CD4-positive, alpha-beta memory T cell (primary cell): Measurements from ENCODE around the gene FITM2. TPM values are rescaled to one million over a fixed set of nuclear protein-coding genes. Genes with fewer than 3 reads are reported as not detected.

Experiments
- CTCF ChIA-PET: fragments of 350-600 bp; sonication (Branson Sonifier 250); formaldehyde crosslinking; loops from one replicate; lab custom pipeline; 2021; ENCODE audit warnings: inconsistent platforms; ENCODE audit not compliant: partially characterized antibody; lab: Charles Lee
- POLR2A ChIA-PET: fragments of 350-600 bp; sonication (Branson Sonifier 250); formaldehyde crosslinking; loops from one replicate; lab custom pipeline; 2021; ENCODE audit not compliant: partially characterized antibody; lab: Charles Lee
- DNase-seq, 5 donors: peaks; one replicate each; pipeline versions ENCODE4 v3.0.0 to v3.0.0-alpha.2; 2020 to 2022; ENCODE audit warnings: mixed read lengths in 1 of 5
- H3K27ac ChIP-seq: one replicate; pipeline ENCODE4 v1.7.0; 2013; ENCODE audit warnings: low read depth, low read length
- H3K27me3 ChIP-seq: 2 replicates; pipeline ENCODE4 v1.7.0; 2013; ENCODE audit warnings: mild to moderate bottlenecking, low read length, moderate library complexity; ENCODE audit not compliant: insufficient read depth
- H3K36me3 ChIP-seq: 2 replicates; pipeline ENCODE4 v1.7.0; 2013; ENCODE audit warnings: mild to moderate bottlenecking, low read length, moderate library complexity; ENCODE audit not compliant: insufficient read depth
- H3K4me1 ChIP-seq: 2 replicates; pipeline ENCODE4 v1.7.0; 2013; ENCODE audit warnings: mild to moderate bottlenecking, low read length, moderate library complexity; ENCODE audit not compliant: insufficient read depth
- H3K4me3 ChIP-seq, 2 donors: one replicate each; pipeline ENCODE4 v1.7.0; 2013; ENCODE audit warnings: low read length in 2 of 2, mild to moderate bottlenecking in 1 of 2
- H3K9me3 ChIP-seq, 2 donors: one replicate each; pipeline ENCODE4 v1.7.0; 2013; ENCODE audit warnings: low read length in 2 of 2, control low read depth in 1 of 2; ENCODE audit not compliant: control insufficient read depth in 1 of 2
- H3K27ac Mint-ChIP-seq, 7 donors: one replicate each; pipeline ENCODE4 v1.8.0; 2020 to 2021; ENCODE audit warnings: mixed read lengths in 7 of 7, mild to moderate bottlenecking in 6 of 7, inconsistent platforms in 3 of 7, moderate library complexity in 3 of 7
- H3K27me3 Mint-ChIP-seq, 2 donors: one replicate each; pipeline ENCODE4 v1.8.0; 2020 to 2021; ENCODE audit warnings: mixed read lengths in 2 of 2
- H3K36me3 Mint-ChIP-seq, 2 donors: one replicate each; pipeline ENCODE4 v1.8.0; 2020 to 2021; ENCODE audit warnings: mixed read lengths in 2 of 2, inconsistent platforms in 1 of 2, mild to moderate bottlenecking in 1 of 2
- H3K4me1 Mint-ChIP-seq, 4 donors: one replicate each; pipeline ENCODE4 v1.8.0; 2020 to 2021; ENCODE audit warnings: mixed read lengths in 4 of 4, mild to moderate bottlenecking in 1 of 4
- H3K4me3 Mint-ChIP-seq, 8 donors: one replicate each; pipeline ENCODE4 v1.8.0; 2020 to 2021; ENCODE audit warnings: mixed read lengths in 8 of 8, mild to moderate bottlenecking in 7 of 8, moderate library complexity in 6 of 8, inconsistent platforms in 3 of 8
- H3K9me3 Mint-ChIP-seq, 8 donors: one replicate each; pipeline ENCODE4 v1.8.0; 2020 to 2021; ENCODE audit warnings: mixed read lengths in 8 of 8, mild to moderate bottlenecking in 5 of 8, inconsistent platforms in 3 of 8, moderate library complexity in 1 of 8
- intact Hi-C: fragments of 100-400 bp; cut with micrococcal nuclease; formaldehyde crosslinking; loops from one replicate; pipeline ENCODE4 v1.15.1; 2023
- polyA plus RNA-seq, 2 donors: library from polyadenylated mRNA; unstranded; fragments of 300-500 nt; fragmentation: Illumina TruSeq; gene quantifications; one replicate each; pipeline ENCODE4 v1.2.3, GENCODE V29; 2021
- total RNA-seq, 2 experiments: library from RNA; stranded (reverse); gene quantifications; one replicate each; pipeline ENCODE4 v1.2.3, GENCODE V29; 2021

Gene FITM2
- total and polyA plus RNA-seq, 4 experiments from 2014 or later = 0.21 to 6.3 (median 3.6) TPM

DNA sequence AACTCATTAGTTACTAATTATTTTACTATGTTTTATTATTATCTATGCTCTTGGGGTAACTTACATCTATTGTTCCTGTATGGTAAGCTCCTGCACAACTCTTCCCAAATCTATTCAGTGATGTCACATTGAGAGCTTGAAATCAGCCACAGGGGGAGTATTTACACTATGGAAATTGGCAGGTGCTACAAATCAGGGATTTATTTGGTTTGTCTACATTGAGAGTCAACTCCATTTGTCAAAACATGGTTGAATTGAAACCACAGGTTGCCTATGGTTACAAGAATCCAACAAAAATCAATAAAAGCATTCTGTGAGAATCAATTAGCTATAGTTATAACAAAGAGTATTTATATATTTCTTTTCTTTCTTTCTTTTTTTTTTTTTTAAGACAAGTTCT is 3.9 kb upstream of the FITM2 start:
- Mint-ChIP-seq H3K4me3 (no peak overlapping the region), H3K9me3 (peaks cover 0 to 4% (median 0%) of the 10 kb centered on the region in 8 donors), H3K27ac (peak overlapping the region in 1 of 7 donors; percentile 50), H3K27me3 (peaks cover 3 to 5% of the 10 kb centered on the region in 2 donors), H3K4me1 (peaks cover 8 to 16% (median 12%) of the 10 kb centered on the region in 4 donors), H3K36me3 (peaks cover 0 to 7% of the 10 kb centered on the region in 2 donors)
- Histone ChIP-seq H3K27me3 (no peaks in the 10 kb centered on the region), H3K4me1 (peaks cover 12% of the 10 kb centered on the region), H3K27ac (no peak overlapping the region), H3K9me3 (no peaks in the 10 kb centered on the region), H3K4me3 (no peak overlapping the region), H3K36me3 (no peaks in the 10 kb centered on the region)
- DNase-seq = no peak
- CTCF ChIA-PET = interaction anchor here (1.0 to 8.7 kb wide), 6 partner anchors 10 to 296 kb away, joined by 3 to 669 read pairs (median 4); partner anchors contain the start of gene OSER1
- POLR2A ChIA-PET = interaction anchor here (7.4 kb wide), 1 partner anchor 99 kb away, joined by 173 read pairs; no protein-coding TSS in a partner anchor
- intact Hi-C loops = loop anchor here (5.0 to 10.0 kb wide), 3 partner anchors 67 to 300 kb away; partner anchors contain the start of gene SERINC3

DNA sequence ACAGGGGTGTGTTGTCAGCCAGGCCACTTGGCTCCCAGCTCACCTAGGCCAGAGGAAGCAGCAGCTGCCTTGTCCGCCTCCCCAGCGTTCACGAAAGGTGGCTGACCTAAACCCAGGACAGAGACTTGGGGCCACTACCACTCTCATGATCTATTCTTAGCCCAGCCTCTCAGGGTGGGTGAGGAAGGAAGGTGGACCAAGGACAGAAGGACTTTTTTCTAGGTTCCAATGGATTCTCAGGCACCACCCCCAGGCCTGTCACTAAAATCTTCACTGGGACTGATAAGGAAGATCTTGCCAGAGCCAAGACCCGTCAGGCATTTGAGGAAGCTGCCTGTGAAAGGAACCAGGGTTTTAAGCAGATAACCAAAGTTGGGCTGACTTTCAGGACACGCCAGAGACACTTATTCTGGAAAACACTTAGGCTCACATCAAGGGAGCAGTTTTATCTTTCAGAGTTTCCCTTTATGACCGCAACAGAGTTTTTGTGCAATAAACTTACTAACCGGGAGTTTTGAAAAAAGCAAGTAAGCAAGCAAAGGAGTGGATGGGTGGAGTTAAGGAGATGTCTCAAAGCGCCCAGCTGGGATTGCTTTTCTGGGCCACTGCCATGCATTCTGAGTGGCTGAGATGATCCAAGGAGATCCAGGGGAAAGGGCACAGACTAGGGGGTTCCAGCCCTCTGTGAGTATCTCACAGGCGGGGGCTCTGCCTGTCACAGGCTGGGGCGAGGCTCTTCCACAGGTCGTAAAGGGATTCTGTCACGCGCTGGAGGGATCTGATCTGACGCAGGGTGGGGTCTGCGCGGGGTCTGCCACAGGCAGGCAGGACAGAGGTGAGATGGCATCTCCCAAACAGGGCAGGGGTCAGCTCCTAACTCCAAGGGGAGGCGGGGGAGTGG is 989 bp downstream of the FITM2 start:
- no peaks in the 10 kb centered on the region for H3K36me3 ChIP-seq
- Mint-ChIP-seq H3K4me3 (peak overlapping the region; percentile 91 to 97 (median 95)), H3K27ac (peak overlapping the region; percentile 66 to 98 (median 93)), H3K27me3 (peaks cover 0 to 2% of the 10 kb centered on the region in 2 donors), H3K36me3 (peaks cover 7 to 14% of the 10 kb centered on the region in 2 donors), H3K4me1 (peaks cover 18 to 29% (median 21%) of the 10 kb centered on the region in 4 donors), H3K9me3 (peaks cover 0 to 4% (median 0%) of the 10 kb centered on the region in 8 donors)
- H3K9me3 ChIP-seq = no peaks in the 10 kb centered on the region
- CTCF ChIA-PET = interaction anchor here (0.6 to 8.7 kb wide), 25 partner anchors 8 to 1471 kb away, joined by 3 to 669 read pairs (median 5); partner anchors contain the start of gene OSER1
- intact Hi-C loops = loop anchor here (5.0 to 10.0 kb wide), 3 partner anchors 72 to 305 kb away; partner anchors contain the start of gene SERINC3
- no peaks in the 10 kb centered on the region for H3K27me3 ChIP-seq
- POLR2A ChIA-PET = interaction anchor here (1.0 to 7.4 kb wide), 4 partner anchors 85 to 211 kb away, joined by 3 to 173 read pairs (median 7); partner anchors contain the start of genes OSER1 and SERINC3
- no peak for DNase-seq
- H3K4me1 ChIP-seq = peaks cover 23% of the 10 kb centered on the region
- H3K27ac ChIP-seq = peak overlapping the region; percentile 64
- peak overlapping the region; percentile 78 to 92 for H3K4me3 ChIP-seq

DNA sequence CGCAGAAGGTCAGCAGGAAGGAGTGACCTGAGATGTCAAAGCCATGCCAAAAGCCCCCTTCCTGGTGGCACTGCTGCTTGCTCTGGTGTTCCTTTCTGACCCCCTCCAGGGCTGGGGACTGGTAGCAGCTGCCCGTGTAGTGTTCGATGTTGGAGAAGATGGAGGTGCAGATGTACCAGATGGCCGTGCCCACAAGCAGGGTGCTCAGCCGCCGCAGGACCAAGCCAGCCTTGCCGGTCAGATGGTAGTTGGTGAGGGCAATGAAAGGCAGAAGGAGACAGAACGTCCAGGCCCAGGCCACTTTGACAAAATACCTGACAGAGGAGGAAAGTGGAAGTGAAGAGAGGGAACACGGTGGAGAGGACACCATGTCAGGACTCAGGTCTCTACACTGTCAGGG is 4.1 kb downstream of the FITM2 start:
- H3K4me1 Mint-ChIP-seq = peaks cover 18 to 29% (median 23%) of the 10 kb centered on the region in 4 donors
- Histone ChIP-seq H3K36me3 (no peaks in the 10 kb centered on the region), H3K4me1 (peaks cover 23% of the 10 kb centered on the region), H3K4me3 (no peak overlapping the region), H3K9me3 (no peaks in the 10 kb centered on the region), H3K27ac (no peak overlapping the region), H3K27me3 (no peaks in the 10 kb centered on the region)
- peaks cover 9 to 16% of the 10 kb centered on the region in 2 donors for H3K36me3 Mint-ChIP-seq
- POLR2A ChIA-PET = no interaction called here
- H3K4me3 Mint-ChIP-seq = peak overlapping the region in 1 of 8 donors; percentile 15
- intact Hi-C loops = no loop called here
- no peak for DNase-seq
- H3K9me3 Mint-ChIP-seq = peaks cover 0 to 4% (median 0%) of the 10 kb centered on the region in 8 donors
- H3K27ac Mint-ChIP-seq = peak overlapping the region in 1 of 7 donors; percentile 17
- peaks cover 0 to 2% of the 10 kb centered on the region in 2 donors for H3K27me3 Mint-ChIP-seq
- CTCF ChIA-PET = interaction anchor here (2.2 to 2.3 kb wide), 2 partner anchors 88 to 90 kb away, joined by 6 read pairs; no protein-coding TSS in a partner anchor

GRCh38 chr20:44304383-44304782 is 6.6 kb downstream of the FITM2 start:
- Mint-ChIP-seq H3K27ac (no peak overlapping the region), H3K9me3 (no peaks in the 10 kb centered on the region), H3K36me3 (peaks cover 9 to 14% of the 10 kb centered on the region in 2 donors), H3K4me1 (peaks cover 6 to 10% (median 8%) of the 10 kb centered on the region in 4 donors), H3K4me3 (peak overlapping the region in 1 of 8 donors; percentile 11), H3K27me3 (no peaks in the 10 kb centered on the region)
- Histone ChIP-seq H3K27me3 (no peaks in the 10 kb centered on the region), H3K36me3 (no peaks in the 10 kb centered on the region), H3K9me3 (no peaks in the 10 kb centered on the region), H3K27ac (no peak overlapping the region), H3K4me1 (peaks cover 6% of the 10 kb centered on the region), H3K4me3 (no peak overlapping the region)
- intact Hi-C loops = no loop called here
- DNase-seq = no peak
- ChIA-PET CTCF (no interaction called here), POLR2A (no interaction called here)

- H3K9me3 ChIP-seq = no peaks in the 10 kb centered on the region
- peaks cover 9 to 14% of the 10 kb centered on the region in 2 donors for H3K36me3 Mint-ChIP-seq
- H3K4me3 ChIP-seq = no peak overlapping the region
- H3K27ac ChIP-seq = no peak overlapping the region
- no peaks in the 10 kb centered on the region for H3K27me3 ChIP-seq
- intact Hi-C loops = no loop called here
- POLR2A ChIA-PET = no interaction called here
- H3K4me3 Mint-ChIP-seq = no peak overlapping the region
- no peaks in the 10 kb centered on the region for H3K9me3 Mint-ChIP-seq
- H3K27me3 Mint-ChIP-seq = no peaks in the 10 kb centered on the region
- no peak overlapping the region for H3K27ac Mint-ChIP-seq
- DNase-seq = no peak
- no peaks in the 10 kb centered on the region for H3K4me1 ChIP-seq
- peaks cover 3 to 6% (median 5%) of the 10 kb centered on the region in 4 donors for H3K4me1 Mint-ChIP-seq
- CTCF ChIA-PET = interaction anchor here (1.0 to 1.4 kb wide), 2 partner anchors 8 to 85 kb away, joined by 4 to 5 read pairs; partner anchors contain the start of gene FITM2
- no peaks in the 10 kb centered on the region for H3K36me3 ChIP-seq
These were observed 8.3 kb downstream of the FITM2 start for GRCh38 chr20:44302736-44303135.

GRCh38 chr20:44302026-44302669 is 8.9 kb downstream of the FITM2 start:
- no peaks in the 10 kb centered on the region for H3K27me3 ChIP-seq
- H3K27ac Mint-ChIP-seq = no peak overlapping the region
- H3K9me3 Mint-ChIP-seq = no peaks in the 10 kb centered on the region
- H3K36me3 Mint-ChIP-seq = peaks cover 9 to 14% of the 10 kb centered on the region in 2 donors
- H3K36me3 ChIP-seq = no peaks in the 10 kb centered on the region
- DNase-seq = no peak
- POLR2A ChIA-PET = no interaction called here
- H3K4me1 Mint-ChIP-seq = peaks cover 3 to 6% (median 5%) of the 10 kb centered on the region in 4 donors
- no peak overlapping the region for H3K4me3 Mint-ChIP-seq
- CTCF ChIA-PET = interaction anchor here (1.0 to 1.4 kb wide), 2 partner anchors 9 to 85 kb away, joined by 4 to 5 read pairs; partner anchors contain the start of gene FITM2
- intact Hi-C loops = no loop called here
- H3K27me3 Mint-ChIP-seq = no peaks in the 10 kb centered on the region
- no peak overlapping the region for H3K27ac ChIP-seq
- H3K9me3 ChIP-seq = no peaks in the 10 kb centered on the region
- no peak overlapping the region for H3K4me3 ChIP-seq
- no peaks in the 10 kb centered on the region for H3K4me1 ChIP-seq
